HG03565 (cell line): ENCODE results near the gene C1orf56.
A peak's percentile ranks its signal among the peaks of the same experiment; 100 is the strongest.
"Not testable (repeated sequence)": the region's sequence is repeated elsewhere in the genome, so short reads cannot be mapped to it uniquely, and the experiment has no call there.

Experiments
- ATAC-seq: cut with Tn5 transposase; IDR thresholded peaks from one replicate; pipeline ENCODE4 v1.9.1; 2021; ENCODE audit warnings: mild to moderate bottlenecking, moderate library complexity; ENCODE audit not compliant: unreplicated experiment

C1orf56 gene

GRCh38 chr1:151060657-151061421 lies 13.3 kb downstream of the C1orf56 start:
- no peak for ATAC-seq

- ATAC-seq: no peak
Observed at GRCh38 chr1:151061704-151062103, 14.2 kb downstream of the C1orf56 start.

GRCh38 chr1:151062741-151063371 lies 15.3 kb downstream of the C1orf56 start:
- no peak for ATAC-seq

- ATAC-seq: no peak
Observed at GRCh38 chr1:151065089-151065645, 17.6 kb downstream of the C1orf56 start.

- ATAC-seq: no peak
Observed at GRCh38 chr1:151067185-151067584, 19.6 kb downstream of the C1orf56 start.

- no peak for ATAC-seq
Observed at GRCh38 chr1:151069103-151069486, 21.5 kb downstream of the C1orf56 start.

- peak; percentile 62 for ATAC-seq
Observed at GRCh38 chr1:151070474-151071276, 23.1 kb downstream of the C1orf56 start, which contains the start of gene GABPB2. Gene GABPB2, plus strand, starts transcription at chr1:151070761. Its CDS starts 17,429 bp downstream, at chr1:151088190.

- no peak for ATAC-seq
Observed at GRCh38 chr1:151072224-151072623, 24.7 kb downstream of the C1orf56 start.

- ATAC-seq: no peak
Observed at GRCh38 chr1:151085953-151086559, 38.5 kb downstream of the C1orf56 start.

- ATAC-seq: not testable (repeated sequence)
Observed at GRCh38 chr1:151097426-151097825, 49.9 kb downstream of the C1orf56 start.

- ATAC-seq: no peak
Observed at GRCh38 chr1:151098126-151098525, 50.6 kb downstream of the C1orf56 start.
